Neural cell (in vitro differentiated cells): ENCODE data around the gene CLCN1. TPM values are rescaled to one million over a fixed set of nuclear protein-coding genes. Genes with fewer than 3 reads are reported as not detected.

Source experiments
- H2AFZ ChIP-seq: fragments of 200-600, 300-800 bp; sonication (generic), shearing (Covaris generic); 2 replicates; pipeline ENCODE4 v1.6.0; 2014; ENCODE audit warnings: low read depth, mild to moderate bottlenecking, antibody characterized with exemption, low read length, moderate library complexity
- H3F3A ChIP-seq: fragments of 200-600 bp; shearing (Covaris generic); 2 replicates; pipeline ENCODE4 v1.6.1; 2016; ENCODE audit warnings: mild to moderate bottlenecking, moderate library complexity, mixed read lengths, antibody characterized with exemption, low read length; ENCODE audit not compliant: insufficient read depth, poor library complexity, severe bottlenecking
- H3K27ac ChIP-seq: fragments of 200-600, 300-800 bp; sonication (generic), shearing (Covaris generic); 2 replicates; pipeline ENCODE4 v1.5.1; 2014; ENCODE audit warnings: mild to moderate bottlenecking, low read length, moderate library complexity
- H3K27me3 ChIP-seq: fragments of 300-800, 200-600 bp; sonication (generic), shearing (Covaris generic); 2 replicates; pipeline ENCODE4 v1.6.0; 2014; ENCODE audit warnings: mild to moderate bottlenecking, low read depth, low read length, moderate library complexity; ENCODE audit not compliant: insufficient read depth
- H3K36me3 ChIP-seq: fragments of 300-800, 200-600 bp; sonication (generic), shearing (Covaris generic); 2 replicates; pipeline ENCODE4 v1.5.1; 2014; ENCODE audit warnings: mild to moderate bottlenecking, antibody characterized with exemption, low read length, moderate library complexity; ENCODE audit not compliant: insufficient read depth
- H3K4me2 ChIP-seq: fragments of 300-800, 200-600 bp; sonication (generic), shearing (Covaris generic); 2 replicates; pipeline ENCODE4 v1.6.0; 2014; ENCODE audit warnings: mild to moderate bottlenecking, low read length
- H3K4me3 ChIP-seq: fragments of 300-800, 200-600 bp; sonication (generic), shearing (Covaris generic); 2 replicates; pipeline ENCODE4 v1.5.1; 2014; ENCODE audit warnings: mild to moderate bottlenecking, low read length, moderate library complexity
- H3K79me2 ChIP-seq: fragments of 200-600 bp; shearing (Covaris generic); replicated peaks from 2 replicates; pipeline ENCODE4 v1.6.0; 2014; ENCODE audit warnings: mild to moderate bottlenecking, low read length, moderate library complexity; ENCODE audit not compliant: insufficient read depth
- H3K9ac ChIP-seq: fragments of 300-800, 200-600 bp; sonication (generic), shearing (Covaris generic); 2 replicates; pipeline ENCODE4 v1.6.1; 2016; ENCODE audit warnings: mild to moderate bottlenecking, low read length, mixed read lengths
- H3K9me2 ChIP-seq: fragments of 200-600 bp; shearing (Covaris generic); 2 replicates; pipeline ENCODE4 v1.6.1; 2016; ENCODE audit warnings: mild to moderate bottlenecking, low read length, mixed read lengths; ENCODE audit not compliant: insufficient read depth
- H3K9me3 ChIP-seq: fragments of 200-600, 300-800 bp; sonication (generic), shearing (Covaris generic); 2 replicates; pipeline ENCODE4 v1.6.1; 2016; ENCODE audit warnings: mild to moderate bottlenecking, mixed run types, low read length, moderate library complexity, mixed read lengths
- H4K20me1 ChIP-seq: fragments of 200-600 bp; shearing (Covaris generic); 2 replicates; pipeline ENCODE4 v1.6.1; 2016; ENCODE audit warnings: mild to moderate bottlenecking, mixed run types; ENCODE audit not compliant: insufficient read depth
- CTCF ChIP-seq: fragments of 450-650 bp; IDR thresholded peaks from 2 replicates; pipeline ENCODE4 v1.5.1; 2014; ENCODE audit warnings: antibody characterized with exemption, mild to moderate bottlenecking, moderate library complexity; ENCODE audit not compliant: poor library complexity, severe bottlenecking
- EP300 ChIP-seq: fragments of 450-650 bp; conservative IDR thresholded peaks from 2 replicates; pipeline ENCODE4 v1.6.1; 2014; ENCODE audit warnings: antibody characterized with exemption, mild to moderate bottlenecking, moderate library complexity; ENCODE audit not compliant: poor library complexity, severe bottlenecking
- EZH2 ChIP-seq: fragments of 200-600, 300-800 bp; shearing (Covaris generic), sonication (generic); IDR thresholded peaks from 2 replicates; pipeline ENCODE4 v1.6.1; 2014; ENCODE audit warnings: antibody characterized with exemption, low read length, borderline replicate concordance, mild to moderate bottlenecking; ENCODE audit not compliant: insufficient read depth, poor library complexity, severe bottlenecking
- MXI1 ChIP-seq: fragments of 450-650 bp; conservative IDR thresholded peaks from 2 replicates; pipeline ENCODE4 v1.6.1; 2014; ENCODE audit warnings: antibody characterized with exemption, mild to moderate bottlenecking; ENCODE audit not compliant: poor library complexity, severe bottlenecking
- POLR2AphosphoS5 ChIP-seq: IDR thresholded peaks from 2 replicates; pipeline ENCODE4 v1.6.1; 2012
- RAD21 ChIP-seq: fragments of 450-650 bp; conservative IDR thresholded peaks from 2 replicates; pipeline ENCODE4 v1.6.1; 2014; ENCODE audit warnings: antibody characterized with exemption, mild to moderate bottlenecking, moderate library complexity
- REST ChIP-seq: IDR thresholded peaks from 2 replicates; pipeline ENCODE4 v1.6.1; 2012; ENCODE audit warnings: borderline replicate concordance
- SMC3 ChIP-seq: fragments of 450-650 bp; conservative IDR thresholded peaks from 2 replicates; pipeline ENCODE4 v1.6.1; 2014; ENCODE audit warnings: antibody characterized with exemption, mild to moderate bottlenecking, moderate library complexity; ENCODE audit not compliant: poor library complexity
- TAF1 ChIP-seq: IDR thresholded peaks from 2 replicates; pipeline ENCODE4 v1.6.1; 2012; ENCODE audit warnings: low read depth
- polyA plus RNA-seq: library from polyadenylated mRNA; depleted of rRNA; stranded (reverse); fragments of >200 nt; gene quantifications from 2 replicates; pipeline ENCODE4 v1.2.3, GENCODE V29; 2014

Gene CLCN1
- polyA plus RNA-seq, 1 donor from 2014 or later, result not detected

GRCh38 chr7:143303733-143304132 lies 12.2 kb upstream of the CLCN1 start:
- TF ChIP-seq POLR2AphosphoS5 (no peak), EZH2 (no peak), TAF1 (no peak), MXI1 (no peak), RAD21 (no peak), REST (no peak), EP300 (no peak), SMC3 (no peak), CTCF (no peak)
- Histone ChIP-seq H3K4me3 (no peak overlapping the region), H3F3A (no peaks in the 10 kb centered on the region), H3K27me3 (no peaks in the 10 kb centered on the region), H3K36me3 (peaks cover 42% of the 10 kb centered on the region), H3K9me3 (no peaks in the 10 kb centered on the region), H2AFZ (no peak overlapping the region), H4K20me1 (no peaks in the 10 kb centered on the region), H3K9ac (no peak overlapping the region), H3K4me2 (no peak overlapping the region), H3K27ac (no peak overlapping the region), H3K9me2 (no peaks in the 10 kb centered on the region), H3K79me2 (no peaks in the 10 kb centered on the region)

- TF ChIP-seq RAD21, result no peak
- TF ChIP-seq CTCF, result no peak
- TF ChIP-seq REST, result no peak
- no peak for TF ChIP-seq POLR2AphosphoS5
- TF ChIP-seq TAF1, result no peak
- TF ChIP-seq EP300, result no peak
- TF ChIP-seq SMC3, result no peak
- TF ChIP-seq MXI1, result no peak
- TF ChIP-seq EZH2, result no peak
Measured at GRCh38 chr7:143304938-143305337, 11.0 kb upstream of the CLCN1 start.

More at GRCh38 chr7:143304938-143305337, 11.0 kb upstream of the CLCN1 start:
- H3K9me2 ChIP-seq, result no peaks in the 10 kb centered on the region
- no peak overlapping the region for H2AFZ ChIP-seq
- H3K4me2 ChIP-seq, result no peak overlapping the region
- H4K20me1 ChIP-seq, result no peaks in the 10 kb centered on the region
- no peak overlapping the region for H3K4me3 ChIP-seq
- H3K27ac ChIP-seq, result no peak overlapping the region
- H3K9me3 ChIP-seq, result no peaks in the 10 kb centered on the region
- H3K79me2 ChIP-seq, result no peaks in the 10 kb centered on the region
- no peaks in the 10 kb centered on the region for H3K27me3 ChIP-seq
- no peaks in the 10 kb centered on the region for H3F3A ChIP-seq
- H3K9ac ChIP-seq, result no peak overlapping the region
- H3K36me3 ChIP-seq, result peaks cover 37% of the 10 kb centered on the region
